ENCODE data around the gene GTPBP10.

The GTPBP10 gene

DNA sequence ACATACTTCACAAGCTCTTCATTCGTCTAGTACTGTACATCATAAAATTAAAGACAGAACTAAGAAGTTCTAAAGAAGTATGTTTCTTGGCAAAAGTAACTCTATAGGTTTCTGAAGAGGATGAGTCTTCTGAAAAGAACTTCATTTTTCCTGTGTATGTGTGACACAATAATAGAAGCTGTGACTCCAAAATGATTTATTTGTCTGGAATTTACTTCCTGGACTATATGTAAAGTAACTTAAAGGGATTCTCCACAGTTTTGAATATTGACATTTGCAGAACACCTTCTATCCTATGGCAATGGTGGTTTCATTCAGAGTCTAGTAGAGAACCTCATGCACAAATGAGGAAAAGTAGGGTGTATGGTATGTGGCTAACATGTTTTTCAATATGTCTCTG is 36.9 kb downstream of the GTPBP10 start:
- DNase-seq, result peak; percentile 87

DNA sequence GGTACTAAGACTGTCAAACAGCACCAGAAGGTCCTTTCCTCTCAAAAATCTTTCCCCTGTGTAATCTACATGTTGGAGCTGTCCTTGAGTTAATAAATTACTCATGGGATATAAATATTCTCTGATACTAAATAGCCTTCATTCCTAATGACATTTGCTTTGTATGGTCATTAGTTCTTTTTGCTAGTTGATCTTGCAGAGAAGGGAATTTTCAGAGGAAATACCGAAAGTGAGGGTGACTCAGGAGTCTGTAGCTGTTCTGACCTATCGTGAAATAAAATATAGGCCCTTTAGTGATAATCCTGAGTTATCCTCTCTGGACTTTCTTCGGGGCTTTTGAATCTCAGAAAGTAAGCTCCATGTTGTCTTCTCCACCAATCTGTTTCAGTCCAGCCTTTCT is 37.3 kb downstream of the GTPBP10 start:
- peak; percentile 76 for DNase-seq

DNA sequence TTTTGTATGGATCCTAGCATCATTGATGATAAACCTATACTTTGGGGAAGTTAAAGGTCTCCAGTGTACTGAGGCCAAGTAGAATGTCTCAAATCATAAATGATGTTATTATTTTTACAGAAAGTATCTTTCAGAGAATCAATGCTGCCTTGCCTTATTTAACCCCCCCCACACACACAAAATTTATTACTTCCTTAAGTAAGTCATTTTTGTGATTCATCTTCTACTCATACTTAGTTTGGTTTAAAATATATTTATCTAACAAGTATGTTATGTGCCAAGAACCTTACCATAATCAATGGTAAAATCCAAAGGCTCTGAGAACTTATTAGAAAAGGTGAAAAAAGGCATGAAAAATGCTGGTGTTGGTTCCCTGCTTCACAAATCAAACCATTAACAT is 37.9 kb downstream of the GTPBP10 start:
- peak; percentile 49 for DNase-seq

- DNase-seq, result peak; percentile 23
Measured at GRCh38 chr7:90387470-90388240, 41.1 kb downstream of the GTPBP10 start.

GRCh38 chr7:90390926-90391325 is 44.4 kb downstream of the GTPBP10 start:
- DNase-seq, result no peak

DNA sequence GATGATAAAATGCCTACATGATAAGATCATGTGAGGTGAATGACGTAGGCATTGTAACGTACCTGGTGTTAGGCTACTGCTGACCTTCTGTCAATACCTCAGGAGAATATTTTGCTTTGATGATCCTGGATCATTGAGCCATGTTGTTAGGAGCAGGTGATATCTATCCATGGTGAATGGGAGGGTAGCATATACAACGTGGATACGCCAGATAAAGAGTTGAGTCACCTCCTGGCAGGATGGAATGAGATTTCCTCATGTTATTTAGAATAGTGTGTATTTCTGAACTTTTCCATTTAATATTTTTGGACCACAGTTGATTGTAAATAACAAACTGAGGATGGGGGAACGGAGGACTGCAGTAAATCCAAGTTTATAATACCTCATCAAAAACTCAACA is 45.0 kb downstream of the GTPBP10 start:
- DNase-seq, result no peak

DNA sequence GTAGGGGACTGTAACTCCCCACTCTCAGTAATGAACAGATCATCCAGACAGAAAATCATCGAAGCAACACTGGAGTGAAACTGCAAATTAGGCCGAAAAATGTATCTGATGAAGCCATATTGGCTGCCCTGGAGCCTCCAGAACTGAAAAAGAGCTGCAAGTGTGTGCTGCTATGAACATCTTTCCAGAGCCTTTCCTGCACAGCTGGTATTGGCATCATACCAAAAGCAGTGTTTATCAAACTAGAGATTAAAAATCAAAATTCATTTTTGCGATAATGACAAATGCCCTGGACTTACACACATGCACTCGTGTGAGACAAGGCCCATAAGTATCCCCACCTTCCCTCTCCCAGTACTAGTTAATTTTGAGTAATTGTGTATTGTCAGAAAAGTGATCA is 49.9 kb downstream of the GTPBP10 start:
- no peak for DNase-seq

- DNase-seq, result peak; percentile 71
Measured at GRCh38 chr7:90401989-90402388, 55.5 kb downstream of the GTPBP10 start.

DNA sequence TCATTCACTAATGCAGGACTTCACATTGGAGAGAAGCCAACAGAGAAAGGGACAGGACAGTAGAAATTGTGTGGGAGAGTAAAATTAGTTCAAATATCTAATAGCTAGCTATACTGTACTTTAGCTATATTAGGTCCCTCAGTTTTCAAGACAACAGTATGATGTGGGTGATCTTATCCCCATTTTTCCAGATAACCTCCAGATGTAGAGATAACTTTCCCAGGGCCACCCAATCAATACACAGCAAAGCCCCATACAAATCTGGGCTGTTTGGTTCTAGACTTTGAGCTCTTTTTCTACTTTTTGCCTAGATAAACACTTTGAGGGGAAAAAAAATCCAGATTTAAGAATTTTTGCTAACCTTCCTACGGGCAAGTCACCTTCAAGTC is 56.3 kb downstream of the GTPBP10 start:
- DNase-seq, result no peak

GRCh38 chr7:90403174-90404113 is 56.9 kb downstream of the GTPBP10 start, which contains the start of gene CLDN12:
CLDN12 (plus strand) TSS chr7:90403461; CDS start chr7:90412677, 9,216 bp downstream.
- DNase-seq, result peak; percentile 98

GRCh38 chr7:90404777-90405176 is 58.3 kb downstream of the GTPBP10 start:
- DNase-seq, result no peak

DNA sequence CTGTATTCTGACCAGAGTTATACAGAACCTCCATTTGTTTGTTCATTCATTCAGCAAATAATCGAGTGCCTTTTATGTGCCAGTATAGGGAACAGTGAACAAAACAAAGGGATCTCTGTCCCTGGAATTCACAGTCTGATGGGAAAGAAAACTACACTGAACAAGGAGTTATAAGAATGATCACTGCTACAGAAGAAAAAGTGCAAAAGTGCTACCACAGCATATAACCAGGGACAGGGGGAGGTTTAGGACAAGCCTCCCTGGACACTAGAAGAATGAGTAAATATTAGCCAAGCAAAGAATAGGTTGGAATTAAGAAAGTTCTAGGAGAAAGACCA is 60.9 kb downstream of the GTPBP10 start:
- DNase-seq, result no peak

DNA sequence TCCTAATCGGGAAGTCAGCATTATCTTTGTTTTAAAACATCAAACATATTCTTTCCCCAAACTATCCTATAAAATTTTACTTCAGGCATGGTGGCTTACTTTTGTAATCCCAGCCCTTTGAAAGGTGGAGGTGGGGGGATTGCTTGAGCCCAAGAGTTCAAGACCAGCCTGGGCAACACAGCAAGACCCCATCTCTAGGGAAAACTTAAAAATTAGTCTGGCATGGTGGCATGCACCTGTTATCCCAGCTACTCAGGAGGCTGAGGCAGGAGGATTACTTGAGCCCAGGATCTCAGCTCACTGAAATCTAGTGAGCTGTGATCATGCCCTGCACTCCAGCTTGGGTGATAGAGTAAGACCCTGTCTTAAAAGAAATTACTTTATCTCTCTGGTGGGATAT is 61.6 kb downstream of the GTPBP10 start:
- DNase-seq, result no peak

DNA sequence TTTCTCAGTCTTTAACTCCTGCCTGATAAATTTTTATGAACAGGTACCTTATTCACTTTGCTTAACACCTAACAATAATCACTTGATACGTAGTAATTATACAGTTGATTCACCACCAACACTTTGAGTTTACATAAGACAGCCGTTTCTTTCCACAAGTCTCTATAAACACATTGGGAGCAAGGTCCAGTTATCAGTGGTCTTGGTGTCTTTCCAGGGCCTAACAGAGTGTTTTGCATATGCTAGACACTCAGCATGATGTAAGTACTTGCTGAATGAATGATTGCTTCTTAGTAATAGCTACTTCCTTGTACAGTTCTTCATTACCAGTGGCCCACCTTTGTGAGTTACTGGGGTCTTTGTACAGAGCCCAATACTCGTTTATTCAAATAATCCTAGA is 63.2 kb downstream of the GTPBP10 start:
- no peak for DNase-seq

DNA sequence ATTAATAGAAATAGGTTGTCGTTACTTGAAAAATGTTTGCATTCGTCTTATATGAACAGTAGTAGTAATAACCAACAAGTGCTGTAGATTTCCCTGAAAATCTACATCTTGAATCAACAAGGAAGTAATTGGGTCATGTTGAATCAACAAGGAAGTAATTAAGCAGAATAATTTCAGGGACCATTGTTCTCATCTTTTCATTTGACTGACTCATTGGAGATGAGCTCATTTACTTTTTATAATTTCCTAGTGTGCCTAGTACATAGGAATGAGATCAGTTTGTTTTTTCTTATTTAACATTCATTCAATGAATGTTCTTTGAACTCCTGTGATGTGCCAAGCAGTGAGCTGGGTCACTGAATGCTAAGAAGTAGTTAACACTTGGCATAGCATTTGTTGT is 65.0 kb downstream of the GTPBP10 start:
- no peak for DNase-seq

- no peak for DNase-seq
Measured at GRCh38 chr7:90412458-90413184, 66.1 kb downstream of the GTPBP10 start.

DNA sequence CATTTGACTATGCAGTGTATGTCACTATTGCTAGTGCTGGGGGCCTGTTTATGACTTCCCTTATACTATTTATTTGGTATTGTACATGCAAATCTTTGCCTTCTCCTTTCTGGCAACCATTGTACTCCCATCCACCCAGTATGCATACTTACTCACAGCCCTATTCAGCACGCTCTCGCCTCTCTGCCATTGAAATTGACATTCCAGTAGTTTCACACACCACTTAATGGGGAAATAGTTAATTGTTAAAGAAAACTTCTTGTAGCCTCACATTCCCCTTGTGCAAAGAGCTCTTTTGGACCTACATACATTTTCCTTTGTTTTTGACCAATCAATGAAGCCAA is 66.6 kb downstream of the GTPBP10 start:
- no peak for DNase-seq

GRCh38 chr7:90421651-90422050 is 75.1 kb downstream of the GTPBP10 start:
- DNase-seq, result no peak

DNA sequence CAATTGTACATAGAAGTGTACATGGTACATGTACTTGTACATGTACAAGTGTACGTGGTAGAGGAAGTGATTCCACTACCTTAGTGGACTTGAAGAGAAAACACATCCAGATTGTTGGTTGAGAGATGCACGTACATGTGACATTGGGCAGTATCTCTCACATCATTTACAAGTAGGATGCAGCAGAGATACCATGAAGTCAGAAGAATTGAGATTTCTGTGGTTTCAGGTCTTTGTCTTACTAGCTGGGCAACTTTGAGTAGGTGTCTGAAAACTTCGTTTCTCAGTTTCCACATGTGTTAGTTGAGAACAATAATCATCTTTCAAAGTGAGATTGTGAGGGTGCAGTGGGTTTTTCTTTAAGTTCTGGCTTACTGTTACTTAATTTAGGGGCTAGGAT is 78.2 kb downstream of the GTPBP10 start:
- DNase-seq, result no peak

GRCh38 chr7:90425376-90425775 is 78.9 kb downstream of the GTPBP10 start:
- peak; percentile 10 for DNase-seq

- DNase-seq, result no peak
Measured at GRCh38 chr7:90430614-90431460, 84.3 kb downstream of the GTPBP10 start.

DNA sequence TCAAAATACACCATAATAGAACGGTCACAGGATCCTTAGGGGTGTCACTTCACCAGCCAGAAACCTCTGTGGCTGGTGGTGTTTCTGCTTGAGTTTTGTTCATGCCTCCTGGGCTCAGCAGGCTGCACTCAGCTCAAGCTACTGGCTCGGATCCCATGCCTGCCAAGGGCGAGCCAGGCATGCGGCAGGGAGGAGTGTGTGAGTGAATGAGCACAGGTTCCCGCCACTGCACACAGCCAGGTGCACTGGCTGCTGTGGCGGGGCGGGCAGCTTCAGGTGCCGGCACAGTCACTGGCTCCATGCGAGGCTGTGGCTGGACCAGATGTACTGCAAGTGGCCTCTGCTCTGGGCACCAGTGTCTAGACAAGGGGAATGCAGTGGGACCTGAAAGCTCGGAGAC is 86.2 kb downstream of the GTPBP10 start:
- DNase-seq, result no peak

DNA sequence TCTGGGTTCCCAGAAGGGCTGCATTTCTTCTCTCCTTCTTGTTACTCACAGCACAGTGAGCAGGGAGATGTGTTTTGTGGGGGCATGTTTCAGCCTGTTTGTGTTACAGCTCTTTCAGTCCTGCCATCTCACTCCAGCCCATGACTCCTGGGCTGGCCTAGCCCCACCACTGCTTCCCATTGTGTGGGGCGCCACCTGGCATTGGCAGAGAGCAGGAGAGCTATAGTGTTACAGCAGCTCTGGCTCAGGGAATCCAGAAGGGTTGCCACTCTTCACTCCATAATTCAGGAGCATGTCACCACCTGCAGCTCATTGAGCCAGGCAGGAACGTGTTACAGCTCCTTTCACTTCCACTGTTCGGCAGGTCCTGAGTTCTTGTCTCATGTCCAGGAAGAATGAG is 86.7 kb downstream of the GTPBP10 start:
- DNase-seq, result no peak
